ENCODE results near the gene CAVIN2.
A peak's percentile ranks its signal among the peaks of the same experiment; 100 is the strongest.

Gene CAVIN2

DNA sequence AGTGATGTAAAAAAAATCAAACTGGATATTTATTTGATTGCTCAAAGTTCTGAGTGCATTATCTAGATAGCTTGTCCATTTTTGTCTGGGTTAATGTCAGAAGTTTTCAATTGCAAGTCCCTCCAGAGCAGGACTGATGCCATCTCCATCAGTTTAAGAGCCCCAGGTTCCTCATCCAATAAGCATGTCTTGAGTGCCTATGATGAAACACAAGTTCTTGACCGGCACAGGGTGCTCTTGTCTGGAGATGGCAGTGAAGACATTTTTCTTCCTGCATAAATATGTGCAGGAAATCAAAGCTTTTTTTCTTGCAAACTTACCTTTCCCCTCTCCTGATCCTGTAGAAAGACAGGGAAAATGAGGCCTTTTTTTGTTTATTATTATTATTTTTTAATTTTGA, 31.9 kb downstream of the CAVIN2 start:
- TF ChIP-seq, protein P1, sequence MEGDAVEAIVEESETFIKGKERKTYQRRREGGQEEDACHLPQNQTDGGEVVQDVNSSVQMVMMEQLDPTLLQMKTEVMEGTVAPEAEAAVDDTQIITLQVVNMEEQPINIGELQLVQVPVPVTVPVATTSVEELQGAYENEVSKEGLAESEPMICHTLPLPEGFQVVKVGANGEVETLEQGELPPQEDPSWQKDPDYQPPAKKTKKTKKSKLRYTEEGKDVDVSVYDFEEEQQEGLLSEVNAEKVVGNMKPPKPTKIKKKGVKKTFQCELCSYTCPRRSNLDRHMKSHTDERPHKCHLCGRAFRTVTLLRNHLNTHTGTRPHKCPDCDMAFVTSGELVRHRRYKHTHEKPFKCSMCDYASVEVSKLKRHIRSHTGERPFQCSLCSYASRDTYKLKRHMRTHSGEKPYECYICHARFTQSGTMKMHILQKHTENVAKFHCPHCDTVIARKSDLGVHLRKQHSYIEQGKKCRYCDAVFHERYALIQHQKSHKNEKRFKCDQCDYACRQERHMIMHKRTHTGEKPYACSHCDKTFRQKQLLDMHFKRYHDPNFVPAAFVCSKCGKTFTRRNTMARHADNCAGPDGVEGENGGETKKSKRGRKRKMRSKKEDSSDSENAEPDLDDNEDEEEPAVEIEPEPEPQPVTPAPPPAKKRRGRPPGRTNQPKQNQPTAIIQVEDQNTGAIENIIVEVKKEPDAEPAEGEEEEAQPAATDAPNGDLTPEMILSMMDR (IDR thresholded peaks at IDR 0.05) = no peak

DNA sequence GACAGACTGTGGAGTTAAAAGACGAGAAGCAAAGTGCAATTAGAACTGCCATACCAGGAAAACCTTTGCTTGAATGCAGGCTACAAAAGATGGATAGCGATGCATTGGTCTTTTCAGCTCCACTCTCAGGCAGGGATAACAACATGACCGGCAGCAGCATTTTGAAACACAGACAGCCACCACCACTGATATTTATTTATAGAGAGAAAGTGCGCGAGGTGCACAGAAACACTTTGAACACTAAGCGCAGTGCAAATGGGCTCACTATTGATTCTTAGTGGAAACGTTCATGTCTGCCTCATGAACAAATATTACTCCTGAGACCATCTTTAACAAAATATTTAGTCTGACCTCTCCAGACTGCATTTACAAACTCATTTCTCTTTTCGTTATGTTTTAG, 32.9 kb downstream of the CAVIN2 start:
- no peak overlapping the region for H3K4me3 Mint-ChIP-seq
- TF ChIP-seq, protein P1 (IDR thresholded peaks at IDR 0.05) = no peak
- no peaks in the 10 kb centered on the region for H3K27me3 Mint-ChIP-seq (ENCODE audit: low read depth, poor library complexity)
- no peak for DNase-seq
- H3K36me3 Mint-ChIP-seq (ENCODE audit: low read depth) = no peaks in the 10 kb centered on the region
- no peaks in the 10 kb centered on the region for H3K9me3 Mint-ChIP-seq
- no peak overlapping the region for H3K27ac Mint-ChIP-seq
- no peaks in the 10 kb centered on the region for H3K4me1 Mint-ChIP-seq

More for the DNA sequence above, 31.9 kb downstream of the CAVIN2 start:
- Mint-ChIP-seq H3K27ac (no peak overlapping the region), H3K27me3 (ENCODE audit: low read depth, poor library complexity) (no peaks in the 10 kb centered on the region), H3K9me3 (no peaks in the 10 kb centered on the region), H3K4me1 (no peaks in the 10 kb centered on the region), H3K36me3 (ENCODE audit: low read depth) (no peaks in the 10 kb centered on the region), H3K4me3 (no peak overlapping the region)
- DNase-seq = no peak

DNA sequence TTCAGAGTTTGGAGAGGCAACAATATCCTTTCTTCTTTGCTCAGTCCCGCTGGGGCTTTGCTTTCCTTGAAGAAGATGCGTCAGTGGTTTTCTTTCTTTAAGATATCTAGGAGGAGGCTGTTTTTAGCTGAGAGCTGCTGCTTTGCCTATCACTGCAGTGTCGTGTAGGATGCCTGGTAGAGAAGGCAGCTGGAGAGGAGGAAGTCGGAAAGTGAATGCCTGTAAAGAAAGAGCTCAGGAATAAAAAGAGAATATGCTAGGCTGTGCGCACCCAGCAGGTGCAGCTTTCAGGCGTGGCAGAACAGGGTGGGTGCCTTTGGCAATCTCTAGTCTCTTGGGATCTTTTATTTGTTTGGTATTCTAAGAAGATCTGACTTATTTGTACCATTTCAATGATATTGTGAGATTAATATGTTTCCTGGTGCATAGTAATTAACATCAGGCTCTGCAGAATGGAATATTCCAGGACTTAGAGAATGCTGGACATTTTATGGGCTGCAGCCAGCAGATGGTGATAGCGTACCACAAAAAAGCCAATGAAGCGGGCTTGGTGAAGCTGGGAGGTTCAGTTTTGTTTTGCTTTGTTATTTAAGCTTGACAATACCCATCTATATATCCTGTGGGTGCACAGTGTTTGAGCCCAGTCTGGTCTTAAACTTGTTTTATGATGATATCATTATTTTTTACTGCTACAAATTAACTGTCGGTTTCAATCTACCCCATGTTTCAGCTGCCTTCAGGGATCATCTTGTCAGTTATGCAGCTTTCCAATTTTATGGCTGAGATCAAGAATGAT, 34.9 kb downstream of the CAVIN2 start:
- Mint-ChIP-seq H3K27ac (no peak overlapping the region), H3K9me3 (no peaks in the 10 kb centered on the region), H3K4me1 (no peaks in the 10 kb centered on the region), H3K36me3 (ENCODE audit: low read depth) (no peaks in the 10 kb centered on the region), H3K27me3 (ENCODE audit: low read depth, poor library complexity) (no peaks in the 10 kb centered on the region), H3K4me3 (no peak overlapping the region)
- TF ChIP-seq, protein P1 (IDR thresholded peaks at IDR 0.05) = peak; percentile 85
- peak; percentile 61 for DNase-seq

DNA sequence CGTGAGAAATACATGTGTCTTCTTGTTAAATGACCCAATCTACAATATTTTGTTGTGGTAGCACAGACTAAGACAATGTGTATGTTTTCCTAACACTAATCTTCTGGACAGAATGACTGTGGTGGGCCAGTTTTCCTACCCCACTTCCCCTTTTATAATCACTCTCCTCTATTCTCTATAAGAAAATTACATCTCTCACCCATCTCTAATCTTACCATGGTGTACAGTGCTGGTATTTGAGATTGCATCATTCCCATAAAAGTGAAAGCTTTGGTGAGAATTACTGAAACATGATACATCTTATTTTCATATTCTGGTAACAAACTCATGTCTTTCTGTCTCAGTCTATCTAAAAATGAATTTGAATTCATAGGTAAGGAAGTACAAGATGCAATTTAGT, 40.5 kb downstream of the CAVIN2 start:
- no peak overlapping the region for H3K27ac Mint-ChIP-seq
- H3K36me3 Mint-ChIP-seq (ENCODE audit: low read depth) = no peaks in the 10 kb centered on the region
- TF ChIP-seq, protein P1 (IDR thresholded peaks at IDR 0.05) = no peak
- DNase-seq = no peak
- no peak overlapping the region for H3K4me3 Mint-ChIP-seq
- no peaks in the 10 kb centered on the region for H3K9me3 Mint-ChIP-seq
- no peaks in the 10 kb centered on the region for H3K27me3 Mint-ChIP-seq (ENCODE audit: low read depth, poor library complexity)
- no peaks in the 10 kb centered on the region for H3K4me1 Mint-ChIP-seq

DNA sequence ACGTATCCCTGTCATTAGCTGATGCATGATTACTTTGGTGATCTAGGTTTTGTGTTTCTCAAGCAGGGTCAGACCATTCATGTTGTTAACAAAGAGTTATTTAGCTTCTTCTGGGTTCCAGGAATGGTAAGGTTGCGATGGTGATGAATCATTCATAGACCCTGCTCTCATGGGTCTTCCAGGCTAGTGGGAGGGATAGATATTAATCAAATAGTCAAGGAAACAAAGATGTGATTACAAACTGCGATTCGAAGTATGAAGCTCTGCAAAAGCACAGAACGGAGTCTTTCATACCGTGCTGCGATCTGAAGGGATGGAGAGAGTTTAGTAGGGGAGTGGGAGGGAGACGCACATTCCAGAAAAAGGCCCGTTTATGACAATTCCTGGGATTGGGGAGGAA, 42.1 kb downstream of the CAVIN2 start:
- TF ChIP-seq, protein P1 (IDR thresholded peaks at IDR 0.05) = no peak
- no peak overlapping the region for H3K27ac Mint-ChIP-seq
- H3K27me3 Mint-ChIP-seq (ENCODE audit: low read depth, poor library complexity) = no peaks in the 10 kb centered on the region
- no peak overlapping the region for H3K4me3 Mint-ChIP-seq
- H3K36me3 Mint-ChIP-seq (ENCODE audit: low read depth) = no peaks in the 10 kb centered on the region
- H3K4me1 Mint-ChIP-seq = no peaks in the 10 kb centered on the region
- DNase-seq = no peak
- no peaks in the 10 kb centered on the region for H3K9me3 Mint-ChIP-seq

DNA sequence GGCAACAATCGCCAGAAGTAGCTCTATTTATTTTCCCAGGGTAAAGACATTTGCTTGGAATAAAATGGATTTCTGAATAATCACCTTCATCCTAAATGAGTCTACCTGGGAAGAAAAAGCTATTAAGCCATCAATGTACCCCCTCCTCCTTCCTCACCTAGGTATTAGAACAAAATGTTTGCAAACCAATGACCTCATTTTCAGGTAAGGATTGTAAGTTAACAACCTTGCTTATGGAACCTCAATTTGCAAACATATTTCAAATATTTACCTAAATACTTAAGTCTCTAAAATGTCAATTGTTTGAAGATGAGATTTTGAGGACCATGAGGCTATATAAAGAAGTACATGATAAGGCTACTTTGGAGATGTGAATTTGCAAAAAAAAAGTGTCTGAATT, 43.9 kb downstream of the CAVIN2 start:
- Mint-ChIP-seq H3K27ac (no peak overlapping the region), H3K4me1 (no peaks in the 10 kb centered on the region), H3K27me3 (ENCODE audit: low read depth, poor library complexity) (no peaks in the 10 kb centered on the region), H3K36me3 (ENCODE audit: low read depth) (no peaks in the 10 kb centered on the region), H3K9me3 (no peaks in the 10 kb centered on the region), H3K4me3 (no peak overlapping the region)
- TF ChIP-seq, protein P1 (IDR thresholded peaks at IDR 0.05) = no peak
- no peak for DNase-seq
